SK-N-SH (cell line): ENCODE results near the gene OR6K3.

Experiments
- NFIC ChIP-seq: IDR thresholded peaks from 2 replicates; pipeline ENCODE4 v1.4.0; 2012; ENCODE audit warnings: borderline replicate concordance
- TF ChIP-seq, protein P1 (sequence below): IDR thresholded peaks from 2 replicates; pipeline ENCODE4 v1.4.0; 2012; ENCODE audit warnings: low read depth

DNA sequence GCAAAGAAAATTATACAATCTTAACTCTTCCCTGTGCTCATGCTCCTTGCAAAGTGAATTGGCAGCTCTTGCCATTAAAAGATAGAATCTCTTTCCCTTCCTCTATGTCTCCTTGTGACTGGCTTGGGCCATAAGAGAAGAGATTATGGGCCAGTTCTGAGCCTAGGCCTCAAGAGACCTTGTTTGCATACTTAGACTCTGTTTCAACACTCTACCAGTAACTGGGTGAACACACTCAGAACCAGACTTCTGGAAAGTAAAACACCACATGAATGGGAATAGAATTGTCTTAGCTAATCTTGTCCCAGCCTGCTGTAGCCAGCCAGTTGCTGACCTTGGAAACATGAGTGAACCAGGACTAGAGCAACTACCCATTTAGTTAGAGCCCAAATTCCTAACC, 15.3 kb upstream of the OR6K3 start:
- TF ChIP-seq NFIC = no peak
- TF ChIP-seq, protein P1, sequence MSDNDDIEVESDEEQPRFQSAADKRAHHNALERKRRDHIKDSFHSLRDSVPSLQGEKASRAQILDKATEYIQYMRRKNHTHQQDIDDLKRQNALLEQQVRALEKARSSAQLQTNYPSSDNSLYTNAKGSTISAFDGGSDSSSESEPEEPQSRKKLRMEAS = no peak
